ENCODE measurements around the gene NANOS3. TPM values are rescaled to one million over a fixed set of nuclear protein-coding genes. Genes with fewer than 3 reads are reported as not detected.

The NANOS3 gene
- total and polyA plus RNA-seq, 9 of the 15 experiments (the other 6 are each of a cell fraction or from before 2014, with no cell fraction given) = not detected

DNA sequence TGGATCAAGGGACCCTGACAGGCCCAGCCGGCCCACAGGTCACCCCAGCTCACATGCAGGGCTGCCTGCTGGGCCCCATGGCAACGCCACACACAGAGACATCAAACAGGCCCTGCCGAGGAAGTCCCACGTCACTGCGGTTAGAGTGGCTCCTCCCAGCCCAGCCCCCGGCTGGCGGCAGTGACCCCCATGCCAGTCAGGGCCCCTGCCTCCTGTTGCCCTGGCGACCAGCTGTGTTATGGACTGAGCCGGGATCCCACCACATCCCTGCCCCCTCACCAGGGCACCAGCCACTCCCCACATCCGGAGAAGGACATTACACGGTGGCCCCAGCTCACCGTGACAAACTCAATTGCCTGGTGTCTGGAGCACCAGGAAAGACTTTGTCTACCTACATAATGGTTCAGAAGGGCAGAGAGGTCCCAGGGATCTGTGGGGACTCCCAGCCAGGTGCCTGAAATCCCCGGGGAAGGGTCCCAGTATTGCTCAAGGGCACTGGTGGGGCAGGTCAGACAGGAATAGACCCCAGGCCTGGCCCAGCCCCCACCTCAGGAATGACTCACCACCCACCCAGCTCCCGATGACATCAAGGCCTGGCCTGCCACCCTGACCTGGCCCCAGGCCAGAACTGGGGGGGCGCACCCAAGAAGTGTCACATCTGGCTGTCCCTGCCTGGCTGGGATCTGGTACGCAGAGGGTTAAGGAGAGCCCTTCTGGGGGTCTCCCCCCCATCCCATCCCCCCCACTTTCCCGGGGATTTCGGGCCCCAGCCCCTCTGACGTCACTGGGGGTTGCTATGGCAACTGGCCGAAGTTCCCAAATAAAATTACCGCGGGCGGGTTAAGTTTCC lies 30.2 kb upstream of the NANOS3 start (continued):
- TF ChIP-seq, protein P1, sequence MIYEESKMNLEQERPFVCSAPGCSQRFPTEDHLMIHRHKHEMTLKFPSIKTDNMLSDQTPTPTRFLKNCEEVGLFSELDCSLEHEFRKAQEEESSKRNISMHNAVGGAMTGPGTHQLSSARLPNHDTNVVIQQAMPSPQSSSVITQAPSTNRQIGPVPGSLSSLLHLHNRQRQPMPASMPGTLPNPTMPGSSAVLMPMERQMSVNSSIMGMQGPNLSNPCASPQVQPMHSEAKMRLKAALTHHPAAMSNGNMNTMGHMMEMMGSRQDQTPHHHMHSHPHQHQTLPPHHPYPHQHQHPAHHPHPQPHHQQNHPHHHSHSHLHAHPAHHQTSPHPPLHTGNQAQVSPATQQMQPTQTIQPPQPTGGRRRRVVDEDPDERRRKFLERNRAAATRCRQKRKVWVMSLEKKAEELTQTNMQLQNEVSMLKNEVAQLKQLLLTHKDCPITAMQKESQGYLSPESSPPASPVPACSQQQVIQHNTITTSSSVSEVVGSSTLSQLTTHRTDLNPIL (CRISPR knock-in tag; IDR thresholded peaks at IDR 0.05) = no peak
- TF ChIP-seq ZZZ3 (IDR thresholded peaks at IDR 0.05) (no peak), MEF2A (IDR thresholded peaks at IDR 0.05; ENCODE audit: control insufficient read depth, low read depth, low read length) (peak; percentile 5; the same call in 1 of the 2 replicates), PCBP1 (IDR thresholded peaks at IDR 0.05; ENCODE audit: low read depth, low read length, poor library complexity, severe bottlenecking) (no peak), RFX5 (IDR thresholded peaks at IDR 0.05; ENCODE audit: low read depth, low read length) (peak; percentile 53; the same call in 1 of the 2 replicates), RBM22 (IDR thresholded peaks at IDR 0.05; ENCODE audit: low read depth, low read length, poor library complexity, severe bottlenecking) (peak; percentile 80), TCF7L2 (IDR thresholded peaks at IDR 0.05; ENCODE audit: low read depth, low read length) (peak; percentile 62), BCL6 (CRISPR knock-in tag; IDR thresholded peaks at IDR 0.05) (no peak), SRSF1 (IDR thresholded peaks at IDR 0.05; ENCODE audit: low read depth, low read length) (no peak), ATF7 (IDR thresholded peaks at IDR 0.05) (peak; percentile 98), ZNF644 (tag; IDR thresholded peaks at IDR 0.05; ENCODE audit: low read depth) (peak; percentile 47; the same call in 1 of the 2 replicates), NR3C1 (CRISPR knock-in tag; IDR thresholded peaks at IDR 0.05) (no peak), PML (IDR thresholded peaks at IDR 0.05; ENCODE audit: low read length) (no peak), RBM39 (optimal IDR thresholded peaks at IDR 0.05; ENCODE audit: low read depth, low read length) (no peak), ZNF583 (CRISPR knock-in tag; IDR thresholded peaks at IDR 0.05) (peak; percentile 7; the same call in 1 of the 2 replicates), POLR3G (IDR thresholded peaks at IDR 0.05; ENCODE audit: extremely low read depth, insufficient read length, insufficient replicate concordance) (no peak)
- TF ChIP-seq, protein P2, sequence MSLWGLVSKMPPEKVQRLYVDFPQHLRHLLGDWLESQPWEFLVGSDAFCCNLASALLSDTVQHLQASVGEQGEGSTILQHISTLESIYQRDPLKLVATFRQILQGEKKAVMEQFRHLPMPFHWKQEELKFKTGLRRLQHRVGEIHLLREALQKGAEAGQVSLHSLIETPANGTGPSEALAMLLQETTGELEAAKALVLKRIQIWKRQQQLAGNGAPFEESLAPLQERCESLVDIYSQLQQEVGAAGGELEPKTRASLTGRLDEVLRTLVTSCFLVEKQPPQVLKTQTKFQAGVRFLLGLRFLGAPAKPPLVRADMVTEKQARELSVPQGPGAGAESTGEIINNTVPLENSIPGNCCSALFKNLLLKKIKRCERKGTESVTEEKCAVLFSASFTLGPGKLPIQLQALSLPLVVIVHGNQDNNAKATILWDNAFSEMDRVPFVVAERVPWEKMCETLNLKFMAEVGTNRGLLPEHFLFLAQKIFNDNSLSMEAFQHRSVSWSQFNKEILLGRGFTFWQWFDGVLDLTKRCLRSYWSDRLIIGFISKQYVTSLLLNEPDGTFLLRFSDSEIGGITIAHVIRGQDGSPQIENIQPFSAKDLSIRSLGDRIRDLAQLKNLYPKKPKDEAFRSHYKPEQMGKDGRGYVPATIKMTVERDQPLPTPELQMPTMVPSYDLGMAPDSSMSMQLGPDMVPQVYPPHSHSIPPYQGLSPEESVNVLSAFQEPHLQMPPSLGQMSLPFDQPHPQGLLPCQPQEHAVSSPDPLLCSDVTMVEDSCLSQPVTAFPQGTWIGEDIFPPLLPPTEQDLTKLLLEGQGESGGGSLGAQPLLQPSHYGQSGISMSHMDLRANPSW (CRISPR knock-in tag; IDR thresholded peaks at IDR 0.05) = no peak
- TF ChIP-seq, protein P3, sequence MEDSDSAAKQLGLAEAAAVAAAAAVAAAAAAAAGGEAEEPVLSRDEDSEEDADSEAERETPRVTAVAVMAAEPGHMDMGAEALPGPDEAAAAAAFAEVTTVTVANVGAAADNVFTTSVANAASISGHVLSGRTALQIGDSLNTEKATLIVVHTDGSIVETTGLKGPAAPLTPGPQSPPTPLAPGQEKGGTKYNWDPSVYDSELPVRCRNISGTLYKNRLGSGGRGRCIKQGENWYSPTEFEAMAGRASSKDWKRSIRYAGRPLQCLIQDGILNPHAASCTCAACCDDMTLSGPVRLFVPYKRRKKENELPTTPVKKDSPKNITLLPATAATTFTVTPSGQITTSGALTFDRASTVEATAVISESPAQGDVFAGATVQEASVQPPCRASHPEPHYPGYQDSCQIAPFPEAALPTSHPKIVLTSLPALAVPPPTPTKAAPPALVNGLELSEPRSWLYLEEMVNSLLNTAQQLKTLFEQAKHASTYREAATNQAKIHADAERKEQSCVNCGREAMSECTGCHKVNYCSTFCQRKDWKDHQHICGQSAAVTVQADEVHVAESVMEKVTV (CRISPR knock-in tag; IDR thresholded peaks at IDR 0.05) = no peak
- TF ChIP-seq, protein P4, sequence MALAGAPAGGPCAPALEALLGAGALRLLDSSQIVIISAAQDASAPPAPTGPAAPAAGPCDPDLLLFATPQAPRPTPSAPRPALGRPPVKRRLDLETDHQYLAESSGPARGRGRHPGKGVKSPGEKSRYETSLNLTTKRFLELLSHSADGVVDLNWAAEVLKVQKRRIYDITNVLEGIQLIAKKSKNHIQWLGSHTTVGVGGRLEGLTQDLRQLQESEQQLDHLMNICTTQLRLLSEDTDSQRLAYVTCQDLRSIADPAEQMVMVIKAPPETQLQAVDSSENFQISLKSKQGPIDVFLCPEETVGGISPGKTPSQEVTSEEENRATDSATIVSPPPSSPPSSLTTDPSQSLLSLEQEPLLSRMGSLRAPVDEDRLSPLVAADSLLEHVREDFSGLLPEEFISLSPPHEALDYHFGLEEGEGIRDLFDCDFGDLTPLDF (CRISPR knock-in tag; IDR thresholded peaks at IDR 0.05) = no peak; the same call in 1 of the 2 replicates
- TF ChIP-seq, protein P5, sequence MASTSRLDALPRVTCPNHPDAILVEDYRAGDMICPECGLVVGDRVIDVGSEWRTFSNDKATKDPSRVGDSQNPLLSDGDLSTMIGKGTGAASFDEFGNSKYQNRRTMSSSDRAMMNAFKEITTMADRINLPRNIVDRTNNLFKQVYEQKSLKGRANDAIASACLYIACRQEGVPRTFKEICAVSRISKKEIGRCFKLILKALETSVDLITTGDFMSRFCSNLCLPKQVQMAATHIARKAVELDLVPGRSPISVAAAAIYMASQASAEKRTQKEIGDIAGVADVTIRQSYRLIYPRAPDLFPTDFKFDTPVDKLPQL (IDR thresholded peaks at IDR 0.05; ENCODE audit: extremely low read depth, insufficient read length) = no peak
